ENCODE results near the gene PRKRA. TPM values are rescaled to one million over a fixed set of nuclear protein-coding genes. Genes with fewer than 3 reads are reported as not detected.

The PRKRA gene
- total RNA-seq, 1 donor from 2014 or later = 48.8 TPM

GRCh38 chr2:178455947-178456346 is 5.0 kb upstream of the PRKRA start:
- no peak for TF ChIP-seq CTCF (IDR thresholded peaks at IDR 0.05)
- Mint-ChIP-seq H3K4me3 (ENCODE audit: unreplicated experiment) (no peak overlapping the region), H3K9me3 (ENCODE audit: low read depth) (no peaks in the 10 kb centered on the region), H3K36me3 (ENCODE audit: low read depth) (no peaks in the 10 kb centered on the region), H3K27ac (ENCODE audit: unreplicated experiment) (peak overlapping the region; percentile 53), H3K4me1 (ENCODE audit: low read depth) (peaks cover 9% of the 10 kb centered on the region), H3K27me3 (ENCODE audit: low read depth) (no peaks in the 10 kb centered on the region)
- no peak for DNase-seq (ENCODE audit: low spot score)

- H3K4me3 Mint-ChIP-seq (ENCODE audit: unreplicated experiment) = no peak overlapping the region
- H3K9me3 Mint-ChIP-seq (ENCODE audit: low read depth) = no peaks in the 10 kb centered on the region
- peaks cover 31% of the 10 kb centered on the region for H3K4me1 Mint-ChIP-seq (ENCODE audit: low read depth)
- H3K27me3 Mint-ChIP-seq (ENCODE audit: low read depth) = no peaks in the 10 kb centered on the region
- H3K36me3 Mint-ChIP-seq (ENCODE audit: low read depth) = peaks cover 4% of the 10 kb centered on the region
- H3K27ac Mint-ChIP-seq (ENCODE audit: unreplicated experiment) = no peak overlapping the region
- DNase-seq (ENCODE audit: low spot score) = no peak
- no peak for TF ChIP-seq CTCF (IDR thresholded peaks at IDR 0.05)
These were observed 1.9 kb upstream of the PRKRA start for GRCh38 chr2:178452870-178453269.

DNA sequence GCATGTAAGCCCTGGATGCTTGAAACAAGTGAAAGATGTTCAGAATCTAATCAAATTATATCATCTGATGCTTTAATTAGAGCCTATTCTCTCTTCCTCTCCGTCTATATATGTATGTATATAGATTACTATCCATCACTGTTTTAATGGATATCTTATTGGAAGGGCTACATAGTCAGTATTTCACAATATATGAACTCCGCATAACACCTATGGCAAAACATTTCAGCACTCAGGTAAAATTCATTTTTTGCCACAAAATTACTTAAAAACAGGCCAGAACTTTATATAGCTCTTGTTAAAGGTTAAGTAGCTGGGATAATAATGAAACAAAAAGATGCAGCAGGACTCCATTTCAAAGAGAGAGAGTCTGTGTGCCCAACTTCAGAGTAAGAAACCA is 1.4 kb upstream of the PRKRA start:
- H3K27me3 Mint-ChIP-seq (ENCODE audit: low read depth) = no peaks in the 10 kb centered on the region
- TF ChIP-seq CTCF (IDR thresholded peaks at IDR 0.05) = no peak
- H3K4me3 Mint-ChIP-seq (ENCODE audit: unreplicated experiment) = no peak overlapping the region

DNA sequence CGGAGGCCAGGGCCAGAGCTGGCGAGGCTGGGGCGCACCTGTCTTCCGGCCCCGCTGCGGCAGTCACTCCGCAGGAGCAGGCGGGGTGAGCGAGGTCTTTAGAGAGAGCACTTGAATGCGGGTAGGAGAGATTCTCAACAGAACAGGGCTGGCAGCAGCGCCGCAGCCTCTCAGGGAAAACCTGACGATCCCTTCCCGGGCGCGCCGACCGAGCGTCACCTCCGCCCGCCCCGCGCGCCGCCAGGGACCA is 526 bp downstream of the PRKRA start:
- H3K36me3 Mint-ChIP-seq (ENCODE audit: low read depth) = peaks cover 11% of the 10 kb centered on the region

More for the DNA sequence above, 1.4 kb upstream of the PRKRA start:
- H3K36me3 Mint-ChIP-seq (ENCODE audit: low read depth) = peaks cover 4% of the 10 kb centered on the region
- peaks cover 32% of the 10 kb centered on the region for H3K4me1 Mint-ChIP-seq (ENCODE audit: low read depth)
- no peaks in the 10 kb centered on the region for H3K9me3 Mint-ChIP-seq (ENCODE audit: low read depth)
- H3K27ac Mint-ChIP-seq (ENCODE audit: unreplicated experiment) = no peak overlapping the region
- no peak for DNase-seq (ENCODE audit: low spot score)

DNA sequence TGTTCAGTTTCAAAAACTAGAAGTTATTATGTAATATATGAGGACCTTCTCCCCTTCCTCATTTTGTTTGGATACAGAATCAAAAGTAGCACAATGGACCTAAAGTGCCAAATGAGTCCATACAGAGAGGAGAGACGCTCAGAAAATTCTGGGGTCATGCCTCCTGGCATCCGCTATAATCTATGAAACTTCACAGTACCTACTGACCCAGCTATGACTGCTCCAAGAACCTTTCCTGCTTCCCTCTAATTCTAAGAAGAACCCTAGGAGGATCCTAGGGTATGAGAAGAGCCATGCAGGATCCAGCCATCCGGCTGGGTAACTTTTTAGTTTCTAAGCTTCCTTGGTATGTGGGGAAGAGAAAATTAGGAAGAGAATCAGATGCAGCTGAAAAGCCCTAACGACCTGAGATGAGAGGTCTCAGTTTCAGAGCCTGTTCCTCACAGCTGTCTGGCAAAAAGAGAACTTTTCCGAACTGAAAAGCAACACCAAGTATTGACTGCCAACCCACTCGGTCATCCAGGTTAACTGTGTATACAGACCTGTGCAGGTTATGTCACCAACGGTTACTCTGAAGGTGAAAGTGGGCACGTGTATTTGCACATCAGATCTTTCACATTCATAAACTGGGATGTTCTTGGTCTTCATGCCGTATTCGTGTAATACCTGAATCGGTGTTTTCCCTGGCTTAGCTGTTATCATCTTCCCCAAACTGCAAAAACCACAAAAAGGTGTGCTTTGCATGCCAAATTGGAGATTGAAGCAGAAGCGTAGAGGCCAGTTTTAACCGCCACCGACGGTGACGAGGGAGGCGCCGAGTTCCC is 1.1 kb downstream of the PRKRA start:
- H3K4me3 Mint-ChIP-seq (ENCODE audit: unreplicated experiment) = peak overlapping the region; percentile 81
- no peak for DNase-seq (ENCODE audit: low spot score)
- TF ChIP-seq CTCF (IDR thresholded peaks at IDR 0.05) = no peak
- no peaks in the 10 kb centered on the region for H3K27me3 Mint-ChIP-seq (ENCODE audit: low read depth)
- H3K4me1 Mint-ChIP-seq (ENCODE audit: low read depth) = peaks cover 32% of the 10 kb centered on the region
- no peaks in the 10 kb centered on the region for H3K9me3 Mint-ChIP-seq (ENCODE audit: low read depth)
- H3K36me3 Mint-ChIP-seq (ENCODE audit: low read depth) = peaks cover 14% of the 10 kb centered on the region
- peak overlapping the region; percentile 91 for H3K27ac Mint-ChIP-seq (ENCODE audit: unreplicated experiment)

More for the DNA sequence above, 526 bp downstream of the PRKRA start:
- DNase-seq (ENCODE audit: low spot score) = no peak
- Mint-ChIP-seq H3K9me3 (ENCODE audit: low read depth) (no peaks in the 10 kb centered on the region), H3K27me3 (ENCODE audit: low read depth) (no peaks in the 10 kb centered on the region), H3K4me3 (ENCODE audit: unreplicated experiment) (peak overlapping the region; percentile 81), H3K27ac (ENCODE audit: unreplicated experiment) (peak overlapping the region; percentile 91), H3K4me1 (ENCODE audit: low read depth) (peaks cover 32% of the 10 kb centered on the region)
- TF ChIP-seq CTCF (IDR thresholded peaks at IDR 0.05) = no peak

Data from chondrocyte (in vitro differentiated cells).